SK-N-SH (cell line): ENCODE results near the gene LYPD5. TPM values are rescaled to one million over a fixed set of nuclear protein-coding genes. Genes with fewer than 3 reads are reported as not detected.

Source experiments
- CTCF ChIA-PET: fragments of 300-600, 350-600 bp; formaldehyde crosslinking; extraction: SDS; loops from one replicate; lab custom pipeline; 2021; lab: Yijun Ruan, JAX
- POLR2A ChIA-PET: fragments of 350-600 bp; sonication (Branson Sonifier 250); formaldehyde crosslinking; extraction: SDS; loops from one replicate; lab custom pipeline; 2020; ENCODE audit warnings: antibody characterized with exemption, inconsistent platforms; lab: Yijun Ruan, JAX
- DNase-seq: peaks from one replicate; pipeline ENCODE4 v3.0.0; 2012
- H2AFZ ChIP-seq: fragments of 200-600 bp; sonication (generic); 2 replicates; pipeline ENCODE4 v1.8.1; 2016; ENCODE audit warnings: antibody characterized with exemption, mild to moderate bottlenecking, low read depth
- H3F3A ChIP-seq: fragments of 200-600 bp; sonication (generic); replicated peaks from 2 replicates; pipeline ENCODE3; 2016; ENCODE audit warnings: antibody characterized with exemption, mild to moderate bottlenecking; ENCODE audit not compliant: insufficient read depth
- H3K27ac ChIP-seq, 2 experiments: fragments of 200-500 bp in 1 of 2; fragments of 200-600 bp in 1 of 2; sonication (Bioruptor generic) in 1 of 2; sonication (generic), shearing (Covaris generic) in 1 of 2; 2 replicates each; pipeline versions ENCODE4 v1.5.1 to v1.6.1; 2014 to 2016; ENCODE audit warnings: low read depth in 2 of 2, inconsistent platforms in 1 of 2, low read length in 1 of 2, mild to moderate bottlenecking in 1 of 2, mixed read lengths in 1 of 2
- H3K27me3 ChIP-seq: fragments of 200-600 bp; sonication (generic), shearing (Covaris generic); 2 replicates; pipeline ENCODE4 v1.6.1; 2016; ENCODE audit warnings: mixed run types; ENCODE audit not compliant: insufficient read depth
- H3K36me3 ChIP-seq, 2 experiments: fragments of 200-500 bp in 1 of 2; fragments of 200-600 bp in 1 of 2; sonication (Bioruptor generic) in 1 of 2; sonication (generic) in 1 of 2; replicated peaks in 1 of 2; 2 replicates each; pipeline versions ENCODE3 to v1.5.1; 2014 to 2016; ENCODE audit warnings: low read length in 1 of 2, mild to moderate bottlenecking in 1 of 2; ENCODE audit not compliant: insufficient read depth in 2 of 2, control insufficient read depth in 1 of 2
- H3K4me1 ChIP-seq, 2 experiments: fragments of 200-500 bp in 1 of 2; fragments of 200-600 bp in 1 of 2; sonication (Bioruptor generic) in 1 of 2; sonication (generic), shearing (Covaris generic) in 1 of 2; 2 replicates each; pipeline versions ENCODE4 v1.5.1 to v1.6.1; 2014 to 2016; ENCODE audit warnings: low read depth in 1 of 2, low read length in 1 of 2, mixed run types in 1 of 2; ENCODE audit not compliant: insufficient read depth in 2 of 2, control insufficient read depth in 1 of 2
- H3K4me2 ChIP-seq: fragments of 200-600 bp; sonication (generic), shearing (Covaris generic); 2 replicates; pipeline ENCODE4 v1.6.1; 2017; ENCODE audit warnings: mixed run types
- H3K4me3 ChIP-seq, 2 experiments: fragments of 200-500 bp in 1 of 2; fragments of 200-600 bp in 1 of 2; sonication (Bioruptor generic) in 1 of 2; sonication (generic), shearing (Covaris generic) in 1 of 2; 2 replicates each; pipeline versions ENCODE4 v1.5.1 to v1.8.1; 2014 to 2016; ENCODE audit warnings: low read depth in 2 of 2, inconsistent platforms in 1 of 2, low read length in 1 of 2, mild to moderate bottlenecking in 1 of 2, mixed read lengths in 1 of 2, moderate library complexity in 1 of 2
- H3K79me2 ChIP-seq: fragments of 200-600 bp; sonication (generic); 2 replicates; pipeline ENCODE4 v1.8.1; 2017; ENCODE audit warnings: mild to moderate bottlenecking; ENCODE audit not compliant: insufficient read depth
- H3K9ac ChIP-seq: fragments of 200-600 bp; sonication (generic); 2 replicates; pipeline ENCODE4 v1.6.1; 2017; ENCODE audit warnings: mixed run types
- H3K9me2 ChIP-seq: fragments of 200-600 bp; sonication (generic); 2 replicates; pipeline ENCODE4 v1.6.1; 2017; ENCODE audit warnings: mixed run types
- H3K9me3 ChIP-seq: fragments of 200-600 bp; sonication (generic); 2 replicates; pipeline ENCODE4 v1.6.1; 2017; ENCODE audit warnings: mixed run types, mild to moderate bottlenecking, moderate library complexity
- H4K20me1 ChIP-seq: fragments of 200-600 bp; sonication (generic); 2 replicates; pipeline ENCODE4 v1.6.1; 2017; ENCODE audit warnings: mild to moderate bottlenecking, mixed run types; ENCODE audit not compliant: insufficient read depth
- FOXJ3 ChIP-seq: sonication (generic); formaldehyde crosslinking; IDR thresholded peaks from 2 replicates; pipeline ENCODE4 v1.5.1; 2020; ENCODE audit warnings: mild to moderate bottlenecking, missing genetic modification reagents
- FOXM1 ChIP-seq: IDR thresholded peaks from 2 replicates; pipeline ENCODE4 v1.4.0; 2012; ENCODE audit warnings: low read depth, mild to moderate bottlenecking
- NFIC ChIP-seq: IDR thresholded peaks from 2 replicates; pipeline ENCODE4 v1.4.0; 2012; ENCODE audit warnings: borderline replicate concordance
- RAD21 ChIP-seq: IDR thresholded peaks from 2 replicates; pipeline ENCODE4 v1.6.1; 2012; ENCODE audit warnings: mild to moderate bottlenecking, low read length
- RCOR1 ChIP-seq: fragments of 150-350 bp; IDR thresholded peaks from 2 replicates; pipeline ENCODE4 v1.6.1; 2017; ENCODE audit warnings: antibody characterized with exemption, low read length
- RXRA ChIP-seq: IDR thresholded peaks from 2 replicates; pipeline ENCODE4 v1.4.0; 2012; ENCODE audit warnings: low read depth, mild to moderate bottlenecking, borderline replicate concordance
- SIN3A ChIP-seq: IDR thresholded peaks from 2 replicates; pipeline ENCODE4 v1.6.1; 2012; ENCODE audit warnings: low read depth, mild to moderate bottlenecking, low read length, moderate library complexity, borderline replicate concordance
- SMC3 ChIP-seq: IDR thresholded peaks from 2 replicates; pipeline ENCODE4 v1.6.1; 2012; ENCODE audit warnings: low read depth, low read length, improper control_type of control experiment
- TAF1 ChIP-seq: IDR thresholded peaks from 2 replicates; pipeline ENCODE4 v1.6.1; 2012; ENCODE audit warnings: low read depth, mild to moderate bottlenecking, low read length, moderate library complexity, borderline replicate concordance
- WGBS: methylation state at CpG from one replicate; pipeline ENCODE4 v1.1.6; 2017; ENCODE audit warnings: low lambda C conversion rate; 5-methylcytosine and 5-hydroxymethylcytosine counted together
- polyA plus RNA-seq, 3 experiments: library from polyadenylated mRNA; depleted of rRNA; stranded (reverse); fragments of >200 nt; gene quantifications; 2 replicates each; pipeline ENCODE4 v1.2.3, GENCODE V29; 2012
- TF ChIP-seq, protein P1 (sequence below): fragments of 200-600 bp; sonication (generic); IDR thresholded peaks from 2 replicates; pipeline ENCODE4 v1.6.1; 2017; ENCODE audit warnings: antibody characterized with exemption, mild to moderate bottlenecking, moderate library complexity

Gene LYPD5
- polyA plus RNA-seq, 1 of the 3 experiments (the other 2 are of a cell fraction) = 0.13 TPM

DNA sequence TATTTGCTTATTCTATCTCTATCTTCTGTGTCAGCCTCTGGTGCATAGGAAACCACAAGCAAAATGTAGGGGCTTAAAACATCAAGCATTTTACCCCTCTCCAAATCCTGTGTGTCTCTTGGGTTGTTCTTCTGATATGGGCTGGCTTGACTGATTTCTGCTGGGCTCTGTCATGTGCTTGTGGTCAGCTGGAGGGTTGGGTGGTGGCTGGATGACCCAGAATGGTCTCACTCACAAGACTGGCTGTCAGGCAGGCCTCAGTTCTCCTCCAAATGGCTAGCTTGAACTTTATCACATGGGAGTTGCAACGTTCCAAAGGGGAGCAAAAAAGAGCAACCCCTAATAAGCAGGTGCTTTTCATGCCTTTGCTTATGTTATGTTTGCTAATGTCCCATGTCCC lies 9.6 kb upstream of the LYPD5 start (continued):
- TF ChIP-seq RXRA = no peak
- TF ChIP-seq, protein P1, sequence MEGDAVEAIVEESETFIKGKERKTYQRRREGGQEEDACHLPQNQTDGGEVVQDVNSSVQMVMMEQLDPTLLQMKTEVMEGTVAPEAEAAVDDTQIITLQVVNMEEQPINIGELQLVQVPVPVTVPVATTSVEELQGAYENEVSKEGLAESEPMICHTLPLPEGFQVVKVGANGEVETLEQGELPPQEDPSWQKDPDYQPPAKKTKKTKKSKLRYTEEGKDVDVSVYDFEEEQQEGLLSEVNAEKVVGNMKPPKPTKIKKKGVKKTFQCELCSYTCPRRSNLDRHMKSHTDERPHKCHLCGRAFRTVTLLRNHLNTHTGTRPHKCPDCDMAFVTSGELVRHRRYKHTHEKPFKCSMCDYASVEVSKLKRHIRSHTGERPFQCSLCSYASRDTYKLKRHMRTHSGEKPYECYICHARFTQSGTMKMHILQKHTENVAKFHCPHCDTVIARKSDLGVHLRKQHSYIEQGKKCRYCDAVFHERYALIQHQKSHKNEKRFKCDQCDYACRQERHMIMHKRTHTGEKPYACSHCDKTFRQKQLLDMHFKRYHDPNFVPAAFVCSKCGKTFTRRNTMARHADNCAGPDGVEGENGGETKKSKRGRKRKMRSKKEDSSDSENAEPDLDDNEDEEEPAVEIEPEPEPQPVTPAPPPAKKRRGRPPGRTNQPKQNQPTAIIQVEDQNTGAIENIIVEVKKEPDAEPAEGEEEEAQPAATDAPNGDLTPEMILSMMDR = no peak
- no peak for TF ChIP-seq SIN3A
- TF ChIP-seq NFIC = no peak

DNA sequence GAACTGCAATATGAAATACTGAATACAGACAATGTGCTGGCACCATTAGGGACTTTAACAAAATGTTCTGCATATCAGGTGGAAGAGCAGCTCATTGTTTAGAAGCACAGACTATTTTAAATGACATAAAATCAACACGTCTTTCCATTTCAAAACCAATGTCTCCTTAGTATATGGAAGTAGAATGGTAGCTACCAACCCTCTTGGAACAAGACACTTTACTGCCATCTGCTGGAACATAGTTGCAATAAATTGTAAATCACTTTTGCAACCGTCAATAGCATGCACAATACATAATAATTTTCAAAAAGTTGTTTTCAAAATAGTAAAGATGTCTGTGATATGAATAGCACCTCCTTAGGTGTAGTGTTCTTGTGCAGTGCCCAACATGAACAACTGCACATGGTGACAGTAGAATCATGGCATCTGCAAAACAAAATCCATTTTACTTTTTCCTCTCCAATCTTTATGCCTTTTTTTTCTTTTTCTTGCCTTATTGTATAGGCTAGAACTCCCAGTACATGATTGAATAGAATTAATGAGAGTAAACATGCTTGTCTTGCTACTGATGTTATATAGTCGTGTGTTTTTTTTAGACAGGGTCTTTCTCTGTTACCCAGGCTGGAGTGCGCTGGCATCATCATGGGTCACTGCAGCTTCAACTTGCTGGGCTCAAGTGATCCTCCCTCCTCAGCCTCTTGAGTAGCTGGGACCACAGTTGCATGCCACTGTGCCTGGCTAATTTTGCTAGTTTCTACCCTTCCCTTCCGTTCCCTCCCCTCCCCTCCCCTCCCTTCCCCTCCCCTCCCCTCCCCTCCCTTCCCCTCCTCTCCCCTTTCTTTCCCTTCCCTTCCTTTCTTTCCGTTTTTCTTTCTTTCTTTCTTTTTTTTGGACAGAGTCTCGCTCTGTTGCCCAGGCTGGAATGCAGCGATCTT lies 7.8 kb upstream of the LYPD5 start:
- peaks cover 12% of the 10 kb centered on the region; the same call in 1 of the 2 replicates for H3K27me3 ChIP-seq
- 5% methylated on average over 8 of the region's 8 CpGs for WGBS
- H3K36me3 ChIP-seq = no peaks in the 10 kb centered on the region
- H2AFZ ChIP-seq = no peak overlapping the region
- DNase-seq = peak; percentile 55
- no peaks in the 10 kb centered on the region for H3K9me2 ChIP-seq
- no peaks in the 10 kb centered on the region for H3K4me1 ChIP-seq
- H3K79me2 ChIP-seq = no peaks in the 10 kb centered on the region
- H3K27ac ChIP-seq = no peak overlapping the region
- POLR2A ChIA-PET = no interaction called here
- no peak overlapping the region for H3K4me2 ChIP-seq
- H4K20me1 ChIP-seq = no peaks in the 10 kb centered on the region
- TF ChIP-seq SMC3 = peak; percentile 36; the same call in 1 of the 2 replicates
- TF ChIP-seq FOXM1 = no peak
- peak; percentile 71 for TF ChIP-seq RAD21
- TF ChIP-seq TAF1 = no peak
- no peak for TF ChIP-seq RCOR1
- no peak for TF ChIP-seq FOXJ3
- TF ChIP-seq, protein P1 = peak; percentile 67
- TF ChIP-seq, all 33 proteins: peak for 3
- Histone ChIP-seq H3K4me3 (no peak overlapping the region), H3K9ac (no peak overlapping the region), H3F3A (no peaks in the 10 kb centered on the region), H3K9me3 (no peaks in the 10 kb centered on the region)
- CTCF ChIA-PET = interaction anchor here (0.6 to 2.4 kb wide), 32 partner anchors 8 to 235 kb away, joined by 3 to 21 read pairs (median 4); partner anchors contain the start of genes ZNF283 and ZNF576
